Stimulated activated CD4-positive, alpha-beta T cell treated with anti-CD3 and anti-CD28 coated beads, Interleukin-12 subunit alpha, Interleukin-12 subunit beta, amount 100 ng/mL, for 4 hours (primary cell): ENCODE data around the gene GRK1.

Experiments
- DNase-seq: peaks from one replicate; pipeline ENCODE4 v3.0.0-alpha.2; 2020

GRK1 gene

DNA sequence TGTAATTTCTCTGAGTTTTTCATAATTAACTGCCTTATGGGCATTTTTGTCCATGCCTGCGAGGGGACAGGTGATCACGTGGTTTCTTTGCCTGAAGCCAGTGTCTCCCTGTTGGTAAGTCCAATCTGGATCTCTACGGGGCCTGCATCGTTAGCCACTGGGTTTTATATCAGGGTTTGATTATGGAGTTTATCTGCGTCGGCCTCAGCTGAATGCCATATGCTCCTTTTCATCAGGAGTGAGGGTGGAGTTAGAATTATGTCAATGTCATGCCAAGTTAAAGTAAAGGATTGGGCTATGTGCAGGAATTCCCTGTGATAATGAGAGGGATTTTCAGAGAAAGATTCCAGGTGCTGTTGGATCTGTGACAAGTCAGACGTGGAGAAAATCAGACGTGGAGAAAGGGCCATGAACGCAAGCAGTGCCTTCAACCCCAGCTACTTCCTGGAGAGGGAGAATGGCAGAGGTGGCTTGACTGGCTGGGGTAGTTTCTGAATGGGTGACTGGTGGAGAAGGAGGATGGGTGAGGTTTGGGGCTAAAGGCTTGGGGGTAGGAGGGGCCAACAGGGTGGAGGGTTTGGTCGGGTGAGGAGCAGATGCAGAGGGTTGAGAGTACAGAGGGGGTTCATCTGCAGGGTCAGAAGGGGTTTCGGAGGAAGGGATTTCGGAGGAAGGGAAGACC, 116.3 kb downstream of the GRK1 start:
- no peak for DNase-seq

DNA sequence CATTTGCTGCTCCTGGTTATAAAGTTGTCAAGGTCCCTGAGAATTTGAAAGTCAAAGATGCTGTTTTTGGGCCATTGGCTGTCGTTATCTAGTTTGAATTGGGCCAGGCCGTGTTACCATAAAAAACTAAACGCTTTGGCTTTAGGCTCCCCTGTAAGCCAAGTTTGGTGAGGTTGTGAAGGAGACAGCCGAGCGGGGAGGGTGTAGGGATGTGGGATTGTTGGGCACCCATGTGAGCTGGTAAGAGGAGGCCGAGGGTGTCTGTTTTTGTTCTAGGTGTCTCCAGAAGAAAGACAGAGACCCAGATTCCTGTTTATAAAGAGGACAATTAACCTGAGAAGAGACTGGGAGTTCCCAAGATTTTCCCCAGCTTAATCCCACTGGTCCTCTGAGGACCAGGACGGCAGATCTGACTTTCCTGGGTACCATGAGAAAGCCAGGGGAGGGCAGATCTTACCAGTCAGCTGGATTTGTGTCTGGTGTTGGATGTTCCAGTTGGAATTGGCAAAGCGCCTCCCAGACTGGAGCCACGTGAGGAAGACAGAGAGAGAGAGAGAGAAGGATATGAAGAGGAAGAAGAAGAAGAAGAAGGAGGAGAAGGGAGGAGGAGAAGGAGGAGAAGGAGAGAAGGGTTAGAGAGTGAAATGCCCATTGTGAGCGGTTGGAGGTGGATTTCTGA, 117.1 kb downstream of the GRK1 start:
- no peak for DNase-seq

DNA sequence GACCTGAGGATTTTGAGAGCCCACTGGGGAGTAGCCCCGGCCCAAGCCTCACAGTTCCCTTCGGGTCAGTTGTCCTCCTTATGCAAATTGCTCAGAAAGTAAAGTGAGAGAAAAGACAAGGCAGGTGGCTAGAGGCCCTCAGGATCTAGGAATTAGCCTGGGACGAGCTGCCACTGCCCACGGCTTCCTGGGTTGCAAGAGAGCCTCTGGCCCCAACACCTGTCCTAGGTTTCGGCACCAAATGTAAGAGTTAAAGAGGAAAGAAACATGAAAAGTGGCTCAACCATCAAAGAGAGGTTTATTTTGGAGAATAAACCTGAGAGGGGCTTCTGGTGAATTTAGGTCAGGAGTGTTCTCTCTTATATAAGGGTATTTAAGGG, 117.6 kb downstream of the GRK1 start:
- no peak for DNase-seq

DNA sequence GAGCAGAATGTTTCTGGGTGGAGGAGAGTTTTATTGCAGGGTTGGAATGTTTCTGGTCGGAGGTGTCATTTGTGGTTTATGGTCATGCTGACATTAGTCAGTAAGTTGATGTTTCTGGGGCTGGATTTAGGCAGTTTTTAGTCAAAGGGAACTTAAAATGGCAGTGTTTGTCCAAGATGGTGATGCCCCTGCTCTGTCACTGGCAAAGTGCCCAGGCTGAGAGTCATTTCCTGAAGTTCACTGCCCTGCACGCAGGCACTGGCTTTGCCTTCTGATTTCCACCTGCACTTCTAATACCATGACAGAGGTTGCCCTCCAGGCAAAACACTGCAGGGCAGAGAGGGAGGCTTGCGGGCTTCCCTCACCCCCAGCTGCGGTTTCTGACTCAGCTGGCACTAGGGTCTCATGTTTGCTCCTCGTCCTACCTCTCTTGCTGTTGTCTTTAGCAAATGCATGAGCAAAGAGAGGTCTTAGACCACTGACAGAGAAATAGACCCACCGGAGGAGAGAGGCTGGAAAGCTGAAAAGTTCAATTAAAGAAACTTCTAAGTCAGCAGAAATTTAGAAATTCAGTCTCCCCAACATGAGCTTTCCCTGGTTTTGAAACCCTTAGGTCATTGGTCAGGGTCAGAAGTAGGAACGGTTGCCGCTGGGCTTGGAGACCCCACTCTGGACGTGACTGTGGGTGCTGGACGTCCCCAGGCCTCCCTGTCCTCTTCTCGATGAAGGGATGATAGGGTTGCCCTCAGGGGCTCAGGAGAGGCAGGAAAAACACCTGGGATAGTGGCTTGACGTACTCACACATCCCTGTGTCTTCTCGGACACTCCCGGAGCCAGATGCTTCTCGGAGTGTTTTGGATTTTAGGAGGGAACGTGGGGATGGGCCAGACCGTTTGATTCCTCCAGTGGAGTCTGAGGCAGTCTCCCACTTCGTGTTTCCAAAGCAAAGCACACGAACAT, 118.3 kb downstream of the GRK1 start:
- DNase-seq = no peak

DNA sequence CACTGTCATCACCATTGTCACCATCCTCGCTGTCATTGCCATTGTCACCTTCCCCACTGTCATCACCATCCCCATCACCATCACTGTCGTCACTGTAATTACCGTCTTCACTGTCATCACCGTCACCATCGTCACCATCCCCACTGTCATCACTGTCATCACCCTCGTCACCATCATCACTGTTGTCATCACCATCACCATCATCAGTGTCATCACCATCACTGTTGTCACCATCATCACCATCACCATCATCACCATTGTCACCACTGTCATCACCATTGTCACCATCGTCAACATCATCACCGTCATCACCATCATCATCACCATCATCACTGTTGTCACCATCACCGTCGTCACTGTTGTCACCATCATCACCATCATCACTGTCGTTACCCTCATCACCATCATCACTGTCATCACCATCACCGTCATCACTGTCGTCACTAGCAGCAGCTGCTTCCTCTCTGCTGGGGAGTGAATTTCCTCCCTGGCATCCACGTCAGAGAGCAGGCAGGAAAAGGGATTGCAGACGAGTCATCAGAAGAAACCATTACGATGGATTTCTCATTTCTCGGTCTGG, 119.3 kb downstream of the GRK1 start:
- no peak for DNase-seq
